Right kidney (tissue), 1 donor: ENCODE data around the gene SERPINB8.
A peak's percentile ranks its signal among the peaks of the same experiment; 100 is the strongest.

Experiments
- DNase-seq: peaks from one replicate; pipeline ENCODE4 v3.0.0-alpha.2; 2016

Gene SERPINB8

DNA sequence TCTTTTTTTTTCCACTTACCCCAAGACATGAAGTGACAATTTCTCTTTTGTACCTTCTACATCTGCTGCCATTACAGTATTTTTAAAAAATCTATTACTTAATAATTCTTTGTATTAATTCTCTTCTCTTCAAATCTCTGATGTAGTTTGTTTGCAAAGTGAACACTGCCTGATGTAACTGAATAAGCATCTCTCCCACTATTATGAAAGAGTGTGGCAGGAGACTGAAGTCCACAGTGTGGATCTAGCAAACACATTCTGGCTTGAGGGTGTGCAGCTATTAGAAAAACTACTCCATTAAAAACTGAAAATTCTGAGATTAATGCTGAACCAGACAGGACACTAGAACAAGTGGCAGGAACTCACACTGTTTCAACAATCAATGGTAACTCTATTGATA, 5.0 kb upstream of the SERPINB8 start:
- DNase-seq, result no peak

DNA sequence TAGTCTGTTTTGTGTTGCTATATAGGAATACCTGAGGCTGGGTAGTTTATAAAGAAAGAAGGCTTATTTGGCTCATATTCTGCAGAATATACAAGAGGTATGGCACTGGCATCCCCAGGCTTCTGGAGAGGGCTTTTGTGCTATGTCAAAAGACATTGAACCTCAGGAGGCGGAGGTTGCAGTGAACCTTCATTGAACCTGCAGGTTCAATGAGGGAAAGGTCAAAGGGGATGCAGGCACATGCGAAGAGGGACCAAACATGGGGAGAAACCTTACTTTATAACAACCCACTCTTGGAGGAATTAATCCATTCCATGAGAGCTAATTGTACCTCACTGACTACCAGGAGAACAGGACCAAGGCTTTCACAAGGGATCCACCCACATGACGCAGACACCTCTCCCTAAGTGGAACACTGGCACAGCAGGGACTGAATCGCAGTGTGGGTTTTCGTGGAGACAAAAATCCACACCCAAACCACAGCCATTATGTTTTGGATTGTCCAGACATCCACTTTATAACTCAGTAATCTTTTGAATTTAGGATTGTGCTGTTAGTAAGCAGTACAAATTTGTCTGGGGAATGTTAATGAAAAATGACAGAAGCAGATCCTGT, 4.1 kb upstream of the SERPINB8 start:
- no peak for DNase-seq

DNA sequence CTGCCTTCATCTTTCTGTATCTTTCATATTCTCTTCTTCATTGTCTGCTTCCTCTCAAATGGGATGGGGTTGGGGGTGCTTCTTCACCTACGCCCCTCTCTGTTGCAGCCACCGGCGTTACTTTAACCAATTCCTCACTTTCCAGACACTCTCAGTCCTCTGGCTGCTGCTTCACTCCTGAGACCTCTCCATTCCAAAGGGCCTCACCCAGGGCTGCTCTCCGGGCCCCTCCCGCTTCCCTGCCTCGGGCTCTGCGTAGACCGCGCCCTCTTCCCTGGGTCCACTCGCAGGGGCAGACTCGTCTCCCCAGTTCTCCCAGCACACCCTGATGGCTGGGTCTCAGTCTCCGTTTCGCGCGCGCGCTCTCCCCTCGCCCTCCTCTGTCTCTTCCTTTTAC, 926 bp downstream of the SERPINB8 start:
- DNase-seq, result no peak

DNA sequence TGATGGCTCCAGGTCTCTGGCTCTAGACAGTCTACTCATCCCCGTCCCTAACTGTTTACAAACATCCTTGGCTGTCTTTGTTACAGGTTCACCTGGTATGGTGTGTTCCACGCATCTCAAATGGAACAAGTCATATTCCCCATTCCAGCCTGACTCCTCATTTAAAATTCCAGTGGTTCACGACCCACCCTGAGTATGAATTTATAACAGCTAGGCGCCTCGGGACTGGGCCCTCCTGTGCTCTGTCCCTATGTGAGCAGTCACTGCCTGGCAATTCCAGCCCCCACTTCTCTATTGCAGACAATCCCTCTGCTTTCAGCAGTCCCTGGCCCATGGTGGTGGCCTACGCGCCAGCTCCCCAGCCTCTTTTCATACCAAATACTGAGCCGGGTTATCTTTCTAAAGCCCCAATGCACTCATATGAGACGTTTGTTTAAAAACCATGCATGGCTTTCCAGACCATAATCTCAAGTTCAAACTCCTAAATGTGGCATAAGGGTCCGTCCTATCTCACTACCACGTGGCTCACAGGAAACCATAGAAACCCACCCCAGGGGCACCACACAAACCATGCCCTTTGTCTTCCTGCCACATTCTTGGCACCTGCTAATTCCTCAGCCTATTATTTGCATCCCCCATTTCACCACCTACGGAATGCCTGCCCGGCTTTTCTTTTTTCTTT, 1.6 kb downstream of the SERPINB8 start:
- DNase-seq, result no peak

DNA sequence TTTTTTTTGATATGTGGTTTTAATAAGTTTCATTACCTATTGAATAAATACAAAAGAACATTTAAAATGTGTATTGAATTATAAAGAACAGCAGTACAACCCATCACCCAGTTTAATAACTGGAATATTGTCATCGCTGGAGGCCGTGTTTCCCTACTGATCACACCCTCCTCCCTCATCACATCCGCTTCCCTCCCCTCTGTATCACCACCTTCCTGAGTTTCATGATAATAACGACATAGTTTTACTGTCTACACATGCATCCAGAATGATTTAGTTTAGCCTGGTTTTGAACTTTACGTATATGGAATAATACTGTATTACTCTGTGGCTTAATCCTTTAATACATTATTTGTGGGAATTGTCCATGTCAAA, 2.1 kb downstream of the SERPINB8 start:
- no peak for DNase-seq

DNA sequence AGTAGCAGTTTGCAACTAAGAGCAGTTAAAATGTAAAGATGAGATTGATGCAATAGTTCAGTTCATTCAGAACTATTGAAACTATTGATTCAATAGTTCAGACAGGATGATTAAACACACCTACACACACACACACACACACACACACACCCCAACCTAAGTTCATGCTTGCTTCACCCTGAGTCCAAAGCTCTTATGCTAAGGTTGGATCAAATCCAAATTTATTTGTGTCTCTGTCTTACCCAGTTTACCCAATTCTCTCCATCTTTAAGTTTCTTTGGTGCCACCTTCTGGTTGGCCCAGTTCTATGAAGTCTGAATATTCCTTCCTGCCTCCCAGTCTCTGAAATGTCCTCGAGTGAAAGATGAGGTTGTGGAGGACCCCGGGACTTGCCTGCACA, 5.1 kb downstream of the SERPINB8 start:
- DNase-seq, result no peak

DNA sequence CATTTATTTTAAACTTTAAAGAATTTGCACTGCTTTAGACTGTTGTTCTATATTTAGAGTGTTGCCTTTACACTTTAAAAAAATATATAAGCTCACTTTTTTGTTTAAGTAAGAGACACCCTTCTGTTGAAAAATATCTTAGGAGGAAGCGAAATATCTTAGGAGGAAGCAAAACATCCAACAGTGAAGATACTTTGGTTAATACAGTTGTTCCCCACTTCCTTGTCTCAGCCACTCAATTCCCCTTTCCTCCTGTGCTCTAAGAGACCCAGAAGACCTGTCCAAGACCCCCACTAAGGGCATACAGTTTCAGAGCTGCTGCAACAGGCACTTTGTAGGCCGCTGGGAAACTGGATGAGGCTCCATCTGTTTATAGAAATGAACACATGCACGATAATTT, 5.7 kb downstream of the SERPINB8 start:
- DNase-seq, result no peak

DNA sequence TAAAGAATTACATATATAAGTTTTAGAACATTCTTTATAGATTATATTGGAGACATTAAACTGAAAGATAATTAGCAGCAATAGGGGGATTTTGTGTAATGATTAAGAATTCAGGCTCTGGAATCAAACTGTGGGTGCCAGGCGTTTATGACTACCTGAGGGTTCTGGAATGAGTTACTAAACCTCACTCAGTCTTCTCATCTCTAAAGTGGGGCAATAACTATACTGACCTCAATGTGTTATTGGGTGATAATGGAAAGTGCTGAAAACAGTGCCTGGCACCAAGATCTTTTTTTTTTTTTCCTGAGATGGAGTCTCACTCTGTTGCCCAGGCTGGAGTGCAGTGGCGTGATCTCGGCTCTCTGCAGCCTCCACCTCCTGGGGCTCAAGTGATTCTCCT, 7.2 kb downstream of the SERPINB8 start:
- no peak for DNase-seq

DNA sequence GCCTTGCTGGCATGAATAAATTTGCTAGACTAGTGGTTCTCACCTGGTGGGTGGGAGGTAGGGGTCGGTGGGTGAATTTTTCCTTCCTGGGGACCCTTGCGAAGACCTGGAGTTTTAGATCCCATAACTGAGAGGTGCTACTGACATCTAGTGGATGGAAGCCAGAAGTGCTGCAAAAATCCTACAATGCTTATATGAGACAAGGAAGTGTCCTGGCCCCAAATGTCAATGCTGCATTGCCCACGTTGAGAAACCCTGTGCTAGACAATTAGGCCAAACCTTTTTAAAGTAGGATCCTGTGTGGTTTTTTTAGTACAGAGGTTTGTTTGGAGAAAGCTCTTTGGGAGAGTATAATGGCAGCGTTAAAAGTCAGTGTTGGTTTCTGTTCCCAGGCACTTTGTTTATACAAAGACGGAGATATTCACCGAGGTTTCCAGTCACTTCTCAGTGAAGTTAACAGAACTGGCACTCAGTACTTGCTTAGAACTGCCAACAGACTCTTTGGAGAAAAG, 9.6 kb downstream of the SERPINB8 start:
- DNase-seq, result peak; percentile 61

DNA sequence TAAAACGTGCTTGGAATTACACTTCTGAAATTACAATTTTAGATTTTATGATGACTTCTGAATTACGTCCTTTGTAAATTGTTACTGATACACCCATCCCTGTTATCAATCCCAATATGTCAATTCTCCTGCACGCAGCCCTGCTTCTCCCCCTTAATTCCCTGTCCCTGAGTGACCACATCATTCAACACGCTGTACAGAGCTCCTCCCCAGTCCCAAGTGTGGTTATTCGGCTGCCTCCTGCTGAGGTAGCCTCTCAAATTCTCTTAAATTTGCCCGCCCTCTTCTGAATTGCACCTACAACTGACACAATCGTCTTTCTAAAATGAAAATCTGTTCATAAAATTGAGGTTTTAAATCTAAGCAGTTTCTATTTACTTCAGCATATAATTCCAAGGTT, 10.1 kb downstream of the SERPINB8 start:
- DNase-seq, result no peak

DNA sequence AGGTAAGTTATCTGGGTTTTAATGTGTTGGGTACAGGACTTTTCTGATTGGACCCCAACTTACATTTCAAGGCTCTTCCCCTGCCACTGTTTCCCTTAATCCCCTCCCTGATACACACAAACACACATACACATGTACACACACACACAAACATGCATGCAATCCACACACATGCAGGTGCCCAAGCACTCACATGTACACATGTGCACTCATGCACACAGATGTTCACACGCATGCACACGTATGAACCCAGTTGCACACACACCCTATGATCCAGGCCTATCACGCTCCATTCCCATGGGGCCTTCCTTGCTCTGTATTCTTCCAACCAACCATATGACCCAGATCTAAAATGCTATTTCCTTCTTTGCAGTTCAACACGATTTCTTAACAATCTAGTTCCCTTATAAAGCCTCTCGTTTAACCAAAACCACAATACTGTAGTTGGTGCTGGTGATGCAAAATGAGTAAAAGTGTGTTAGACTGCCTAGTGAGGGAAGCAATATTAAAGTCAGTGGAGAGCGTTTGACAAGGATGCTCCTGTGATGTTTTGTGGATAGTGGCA, 11.1 kb downstream of the SERPINB8 start:
- DNase-seq, result no peak

DNA sequence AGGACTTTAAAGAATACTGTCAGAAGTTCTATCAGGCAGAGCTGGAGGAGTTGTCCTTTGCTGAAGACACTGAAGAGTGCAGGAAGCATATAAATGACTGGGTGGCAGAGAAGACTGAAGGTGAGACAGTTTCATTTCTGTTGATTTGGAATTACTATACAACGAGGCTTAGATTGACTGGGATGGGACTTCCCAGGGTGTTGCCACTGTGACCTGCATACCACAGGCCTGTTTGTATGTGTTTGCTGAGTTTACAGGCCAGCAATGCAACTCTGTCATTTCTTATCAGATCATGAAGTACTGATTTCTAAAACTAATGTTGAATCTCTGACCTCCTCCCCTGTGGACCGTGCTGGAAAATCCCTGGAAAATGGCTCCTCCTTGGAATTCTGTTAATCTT, 11.8 kb downstream of the SERPINB8 start:
- DNase-seq, result no peak

DNA sequence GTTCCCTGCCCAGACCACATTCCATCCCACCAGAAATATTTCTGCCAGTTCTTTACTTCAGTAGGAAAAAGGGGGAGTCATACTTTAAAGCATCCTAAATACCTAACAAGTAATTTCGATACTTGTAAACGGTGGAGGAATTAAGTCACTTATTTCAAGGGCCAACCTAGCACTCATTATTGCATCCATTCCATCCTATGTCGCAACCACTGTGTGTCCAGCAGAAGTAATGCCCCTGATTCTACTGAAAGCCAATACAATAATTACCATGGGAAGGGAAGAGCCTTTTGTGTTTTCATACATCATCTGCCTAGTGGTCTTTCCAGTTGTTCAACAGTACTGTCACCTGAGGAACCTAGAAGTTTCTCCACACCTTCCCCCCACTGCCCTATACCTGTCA, 12.5 kb downstream of the SERPINB8 start:
- DNase-seq, result no peak

DNA sequence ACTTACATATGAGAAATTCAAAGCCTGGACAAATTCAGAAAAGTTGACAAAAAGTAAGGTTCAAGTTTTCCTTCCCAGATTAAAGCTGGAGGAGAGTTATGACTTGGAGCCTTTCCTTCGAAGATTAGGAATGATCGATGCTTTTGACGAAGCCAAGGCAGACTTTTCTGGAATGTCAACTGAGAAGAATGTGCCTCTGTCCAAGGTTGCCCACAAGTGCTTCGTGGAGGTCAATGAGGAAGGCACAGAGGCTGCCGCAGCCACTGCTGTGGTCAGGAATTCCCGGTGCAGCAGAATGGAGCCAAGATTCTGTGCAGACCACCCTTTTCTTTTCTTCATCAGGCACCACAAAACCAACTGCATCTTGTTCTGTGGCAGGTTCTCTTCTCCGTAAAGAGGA, 17.0 kb downstream of the SERPINB8 start:
- DNase-seq, result no peak

DNA sequence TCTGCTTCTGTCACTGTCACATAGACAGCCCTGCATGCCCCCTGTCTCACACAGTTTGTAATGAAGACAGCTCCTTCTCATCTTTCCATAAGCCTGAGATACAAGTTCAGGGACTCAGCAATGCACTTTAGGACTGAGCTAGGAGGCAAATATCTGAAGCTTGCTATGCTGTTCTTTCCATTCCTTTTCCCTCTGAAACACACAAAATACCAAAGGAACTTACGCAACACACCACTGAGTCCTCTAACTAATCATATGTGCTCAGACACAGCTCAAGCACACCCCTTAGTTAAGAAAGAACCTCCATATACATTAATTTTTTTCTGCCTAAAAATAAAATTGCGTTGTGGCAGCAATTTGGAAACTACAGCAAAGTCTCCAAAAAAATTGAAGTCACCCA, 17.9 kb downstream of the SERPINB8 start:
- no peak for DNase-seq

DNA sequence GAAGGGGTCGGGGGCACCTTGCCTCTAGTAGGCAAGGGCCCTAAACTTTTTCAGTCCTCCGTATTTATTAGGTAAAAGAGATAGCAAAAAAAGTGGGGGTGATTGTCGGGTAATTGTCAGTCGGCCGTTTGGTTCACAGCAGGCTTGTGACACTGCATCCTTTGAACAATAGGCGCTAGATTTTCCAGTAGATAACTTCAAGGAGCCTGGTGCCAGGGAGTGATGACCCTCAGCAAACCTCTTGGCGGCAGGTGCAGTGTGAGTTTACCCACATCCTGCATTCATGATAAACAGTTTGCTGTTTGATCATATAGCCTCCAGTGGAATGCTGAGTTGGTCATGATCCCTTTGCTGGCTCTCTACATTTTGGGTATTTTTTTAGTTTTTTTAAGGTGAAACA, 22.9 kb downstream of the SERPINB8 start:
- no peak for DNase-seq

DNA sequence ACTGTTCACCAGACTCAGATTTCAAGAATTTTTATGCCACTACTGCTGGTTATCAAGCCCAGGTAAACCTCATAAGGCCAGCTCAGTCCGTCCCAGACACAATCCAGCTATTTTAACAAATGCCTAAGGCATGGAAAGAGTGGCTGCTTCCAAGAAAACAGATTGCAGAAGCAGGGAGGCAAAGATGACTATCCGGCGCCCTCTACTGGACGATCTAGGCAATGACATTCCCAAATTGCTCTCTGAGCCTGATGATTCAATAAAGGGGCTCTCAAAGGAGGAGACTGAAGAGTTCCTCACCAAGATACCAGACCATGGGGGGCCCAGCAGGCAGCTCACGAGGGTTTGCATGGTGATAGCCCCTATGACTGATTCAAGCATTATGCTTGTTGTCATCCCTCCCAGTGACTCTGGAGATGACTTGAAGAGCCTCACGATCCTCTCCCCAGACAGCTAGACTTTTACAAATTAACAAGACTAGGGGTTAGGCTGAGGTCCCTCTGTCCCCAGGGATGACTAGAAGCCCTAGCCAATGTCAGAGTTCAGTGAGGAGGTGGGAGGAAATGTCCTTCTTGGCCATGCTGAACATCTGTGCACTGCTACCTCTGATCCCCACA, 25.0 kb downstream of the SERPINB8 start:
- peak; percentile 23 for DNase-seq

DNA sequence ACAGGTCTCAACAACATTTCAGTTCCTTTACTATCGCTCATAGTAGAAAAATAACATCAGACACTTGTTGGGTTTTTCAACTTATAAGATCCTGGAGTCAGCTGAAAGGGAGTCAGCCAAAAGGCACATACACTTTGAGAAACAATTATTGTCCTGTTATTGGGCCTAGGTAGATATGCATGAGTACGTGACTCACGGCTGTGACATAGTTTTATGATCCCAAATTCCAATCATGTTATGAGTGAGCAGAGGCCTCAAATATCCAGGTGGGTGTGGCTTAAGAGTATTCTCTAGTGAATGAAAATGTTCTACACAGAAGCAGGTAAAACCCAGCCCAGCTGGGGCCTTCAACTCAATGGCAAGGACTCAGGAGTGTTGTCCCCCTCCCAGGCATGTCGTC, 27.2 kb downstream of the SERPINB8 start:
- no peak for DNase-seq

DNA sequence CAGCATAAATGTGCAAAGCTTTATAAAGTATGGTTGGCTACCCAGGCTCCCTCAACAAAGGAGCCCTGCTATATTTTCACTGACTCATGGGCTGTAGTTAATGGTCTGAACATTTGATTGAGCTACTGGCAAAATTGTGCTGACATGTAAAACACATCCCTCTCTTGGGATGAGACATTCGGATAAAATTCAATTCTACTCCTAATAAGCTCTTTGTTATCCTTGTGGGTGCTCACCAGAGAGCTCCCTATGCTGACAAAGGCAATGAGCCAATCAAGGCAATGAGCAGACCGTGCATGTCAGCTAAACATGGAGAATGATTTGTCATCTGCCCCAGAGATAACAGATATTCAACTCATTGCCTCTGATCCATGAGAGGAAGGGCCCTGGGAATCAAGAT, 27.7 kb downstream of the SERPINB8 start:
- no peak for DNase-seq

DNA sequence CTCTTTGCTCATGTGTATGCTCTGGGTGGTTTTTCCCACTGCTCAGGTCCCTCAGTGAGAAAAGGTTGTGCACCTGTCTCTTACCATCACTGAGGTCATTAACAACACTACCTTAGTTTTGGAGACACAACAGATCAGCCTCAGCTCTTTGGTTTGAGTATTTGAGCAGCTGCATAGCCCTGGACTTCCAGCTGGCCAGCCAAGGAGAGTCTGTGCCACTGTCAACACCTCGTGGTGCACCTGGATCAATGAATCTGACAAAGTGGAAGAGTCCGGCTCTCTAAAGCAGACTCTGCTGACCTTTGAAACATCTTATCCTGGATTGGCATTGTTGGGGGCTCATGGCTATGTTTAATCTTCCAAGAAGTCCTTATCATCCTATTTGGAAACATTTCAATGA, 30.0 kb downstream of the SERPINB8 start:
- no peak for DNase-seq

DNA sequence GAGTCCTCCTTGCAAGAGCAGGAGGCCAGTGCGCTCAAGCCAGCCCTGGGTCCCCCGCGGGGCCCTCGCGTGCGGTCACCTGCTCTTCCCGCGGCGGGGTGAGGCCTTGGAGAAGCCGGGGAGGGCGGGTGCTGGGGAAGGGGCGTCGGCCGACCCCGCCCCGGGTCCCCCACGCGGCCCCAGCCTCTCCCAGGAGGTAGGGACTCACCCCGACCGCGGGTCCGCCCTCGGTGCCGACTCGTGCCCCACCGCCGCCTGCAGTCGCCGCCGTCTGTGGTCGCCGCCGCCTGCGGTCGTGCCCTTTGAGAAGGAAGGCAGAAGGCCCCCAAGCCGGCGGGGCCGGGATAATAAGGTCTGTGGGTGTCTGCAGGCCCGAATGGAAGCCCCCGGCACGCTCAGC, 32.7 kb downstream of the SERPINB8 start:
- DNase-seq, result no peak

DNA sequence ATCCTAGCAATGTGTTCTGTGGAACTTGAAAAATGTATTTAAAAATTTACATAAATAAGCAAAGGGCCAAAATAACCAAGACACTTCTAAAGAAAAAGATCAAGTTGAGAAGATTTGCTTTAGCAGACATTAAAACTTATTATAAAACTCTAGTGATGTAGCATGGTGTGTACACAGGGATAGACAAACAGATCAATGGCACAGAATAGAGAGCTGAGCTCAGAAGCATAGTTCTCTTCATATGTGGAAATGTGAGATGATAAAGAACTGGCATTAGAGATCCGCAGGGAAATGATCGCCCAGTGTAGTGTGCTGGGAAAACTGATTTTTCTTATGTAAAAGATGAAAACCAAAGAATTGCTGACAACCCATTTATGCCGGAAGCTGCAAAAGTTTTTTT, 39.4 kb downstream of the SERPINB8 start:
- no peak for DNase-seq

DNA sequence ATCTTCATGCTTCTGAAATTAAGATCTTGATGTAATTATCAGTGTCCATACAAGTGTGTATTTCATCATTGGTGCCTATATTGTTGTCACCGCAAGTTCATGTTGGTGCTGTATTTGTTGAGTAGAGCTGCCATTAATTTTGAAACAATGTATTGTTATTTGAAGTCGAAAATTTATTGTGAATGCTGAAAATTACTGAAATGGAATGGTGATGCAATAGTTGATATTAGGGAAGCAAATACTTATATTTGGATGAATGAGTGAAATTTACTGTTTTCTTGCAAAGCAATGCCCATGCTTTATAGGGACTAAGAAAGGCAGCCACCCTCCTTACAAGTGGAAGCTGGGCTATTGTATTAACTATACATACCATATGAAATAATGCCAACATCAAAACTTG, 41.6 kb downstream of the SERPINB8 start:
- no peak for DNase-seq

DNA sequence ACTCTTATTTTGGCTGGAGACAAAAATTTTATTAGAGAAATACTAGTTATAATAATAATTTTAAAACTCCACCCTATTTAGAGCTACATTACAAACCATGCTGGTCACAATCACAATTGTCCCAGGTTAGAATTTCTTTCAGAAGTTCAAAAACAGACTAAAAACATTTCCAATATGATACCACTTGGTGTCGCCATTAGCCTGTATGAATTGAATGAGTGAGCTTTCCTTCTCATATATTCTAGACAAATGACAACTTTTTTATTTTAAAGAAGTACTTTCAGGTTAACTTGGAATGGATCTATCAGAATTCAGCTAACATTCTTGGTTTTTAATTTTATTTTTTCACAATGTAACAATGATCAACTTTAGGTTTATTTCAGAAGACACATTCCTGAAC, 48.0 kb downstream of the SERPINB8 start:
- DNase-seq, result no peak
